ENCODE results near the gene KRTAP12-3. TPM values are rescaled to one million over a fixed set of nuclear protein-coding genes. Genes with fewer than 3 reads are reported as not detected.

The KRTAP12-3 gene
- total and polyA plus RNA-seq, 4 donors = not detected

DNA sequence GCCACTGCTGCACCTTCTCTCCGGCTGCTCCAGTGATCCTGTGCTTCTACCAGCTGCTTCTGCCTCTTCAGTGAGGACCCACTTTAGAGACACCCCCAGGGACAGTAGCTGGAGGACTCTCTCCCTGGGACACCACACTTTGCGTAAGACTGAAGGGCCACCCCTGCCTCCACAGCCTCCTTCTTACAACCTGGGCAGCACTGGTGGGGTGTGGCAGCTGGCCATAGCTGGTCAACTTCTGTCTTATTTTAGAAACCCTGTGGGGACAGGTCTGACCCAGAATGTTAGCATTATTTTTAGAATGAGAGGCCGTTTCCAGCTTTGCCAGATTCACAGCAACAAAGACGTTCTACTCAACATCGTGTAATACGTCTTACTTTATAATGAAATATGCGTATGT lies 32.0 kb upstream of the KRTAP12-3 start:
- Histone ChIP-seq H3K9ac (ENCODE audit: low read depth in 1 of 2, low read length in 2 of 2) (no peak overlapping the region), H3K4me1 (ENCODE audit: control insufficient read depth in 4 of 4, insufficient read depth in 4 of 4, low read length in 3 of 4) (no peaks in the 10 kb centered on the region), H3K27ac (ENCODE audit: low read depth in 1 of 2, low read length in 2 of 2) (no peak overlapping the region), H3K4me3 (ENCODE audit: low read depth in 1 of 3, low read length in 3 of 3) (no peak overlapping the region), H3K9me3 (ENCODE audit: control insufficient read depth in 4 of 4, low read length in 3 of 4) (peaks cover 0 to 9% (median 2%) of the 10 kb centered on the region in 4 donors), H3K36me3 (ENCODE audit: control insufficient read depth in 4 of 4, insufficient read depth in 3 of 4, low read depth in 1 of 4, low read length in 3 of 4) (no peaks in the 10 kb centered on the region), H3K27me3 (ENCODE audit: control insufficient read depth in 4 of 4, insufficient read depth in 4 of 4, low read length in 3 of 4) (no peaks in the 10 kb centered on the region)
- DNase-seq (ENCODE audit: low spot score) = no peak
- TF ChIP-seq, protein P1, sequence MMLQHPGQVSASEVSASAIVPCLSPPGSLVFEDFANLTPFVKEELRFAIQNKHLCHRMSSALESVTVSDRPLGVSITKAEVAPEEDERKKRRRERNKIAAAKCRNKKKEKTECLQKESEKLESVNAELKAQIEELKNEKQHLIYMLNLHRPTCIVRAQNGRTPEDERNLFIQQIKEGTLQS (IDR thresholded peaks at IDR 0.05) = no peak
- TF ChIP-seq RXRA (IDR thresholded peaks at IDR 0.05) (no peak), TAF1 (conservative IDR thresholded peaks at IDR 0.05) (no peak), FOXA2 (IDR thresholded peaks at IDR 0.05) (no peak), SP1 (IDR thresholded peaks at IDR 0.05) (no peak), NR2F2 (IDR thresholded peaks at IDR 0.05) (no peak), GABPA (IDR thresholded peaks at IDR 0.05 in 1 of 2, conservative IDR thresholded peaks at IDR 0.05 in 1 of 2) (no peak), HNF4G (IDR thresholded peaks at IDR 0.05) (no peak), EGR1 (IDR thresholded peaks at IDR 0.05; ENCODE audit: low read depth in 2 of 2) (no peak), JUND (IDR thresholded peaks at IDR 0.05) (no peak), HNF4A (conservative IDR thresholded peaks at IDR 0.05) (no peak)
- TF ChIP-seq, protein P2, sequence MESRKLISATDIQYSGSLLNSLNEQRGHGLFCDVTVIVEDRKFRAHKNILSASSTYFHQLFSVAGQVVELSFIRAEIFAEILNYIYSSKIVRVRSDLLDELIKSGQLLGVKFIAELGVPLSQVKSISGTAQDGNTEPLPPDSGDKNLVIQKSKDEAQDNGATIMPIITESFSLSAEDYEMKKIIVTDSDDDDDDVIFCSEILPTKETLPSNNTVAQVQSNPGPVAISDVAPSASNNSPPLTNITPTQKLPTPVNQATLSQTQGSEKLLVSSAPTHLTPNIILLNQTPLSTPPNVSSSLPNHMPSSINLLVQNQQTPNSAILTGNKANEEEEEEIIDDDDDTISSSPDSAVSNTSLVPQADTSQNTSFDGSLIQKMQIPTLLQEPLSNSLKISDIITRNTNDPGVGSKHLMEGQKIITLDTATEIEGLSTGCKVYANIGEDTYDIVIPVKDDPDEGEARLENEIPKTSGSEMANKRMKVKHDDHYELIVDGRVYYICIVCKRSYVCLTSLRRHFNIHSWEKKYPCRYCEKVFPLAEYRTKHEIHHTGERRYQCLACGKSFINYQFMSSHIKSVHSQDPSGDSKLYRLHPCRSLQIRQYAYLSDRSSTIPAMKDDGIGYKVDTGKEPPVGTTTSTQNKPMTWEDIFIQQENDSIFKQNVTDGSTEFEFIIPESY (IDR thresholded peaks at IDR 0.05) = no peak
- TF ChIP-seq, protein P3, sequence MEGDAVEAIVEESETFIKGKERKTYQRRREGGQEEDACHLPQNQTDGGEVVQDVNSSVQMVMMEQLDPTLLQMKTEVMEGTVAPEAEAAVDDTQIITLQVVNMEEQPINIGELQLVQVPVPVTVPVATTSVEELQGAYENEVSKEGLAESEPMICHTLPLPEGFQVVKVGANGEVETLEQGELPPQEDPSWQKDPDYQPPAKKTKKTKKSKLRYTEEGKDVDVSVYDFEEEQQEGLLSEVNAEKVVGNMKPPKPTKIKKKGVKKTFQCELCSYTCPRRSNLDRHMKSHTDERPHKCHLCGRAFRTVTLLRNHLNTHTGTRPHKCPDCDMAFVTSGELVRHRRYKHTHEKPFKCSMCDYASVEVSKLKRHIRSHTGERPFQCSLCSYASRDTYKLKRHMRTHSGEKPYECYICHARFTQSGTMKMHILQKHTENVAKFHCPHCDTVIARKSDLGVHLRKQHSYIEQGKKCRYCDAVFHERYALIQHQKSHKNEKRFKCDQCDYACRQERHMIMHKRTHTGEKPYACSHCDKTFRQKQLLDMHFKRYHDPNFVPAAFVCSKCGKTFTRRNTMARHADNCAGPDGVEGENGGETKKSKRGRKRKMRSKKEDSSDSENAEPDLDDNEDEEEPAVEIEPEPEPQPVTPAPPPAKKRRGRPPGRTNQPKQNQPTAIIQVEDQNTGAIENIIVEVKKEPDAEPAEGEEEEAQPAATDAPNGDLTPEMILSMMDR (IDR thresholded peaks at IDR 0.05; ENCODE audit: low read depth, low read length, missing input control) = no peak
- WGBS = 89% methylated on average over 7 of the region's 7 CpGs

DNA sequence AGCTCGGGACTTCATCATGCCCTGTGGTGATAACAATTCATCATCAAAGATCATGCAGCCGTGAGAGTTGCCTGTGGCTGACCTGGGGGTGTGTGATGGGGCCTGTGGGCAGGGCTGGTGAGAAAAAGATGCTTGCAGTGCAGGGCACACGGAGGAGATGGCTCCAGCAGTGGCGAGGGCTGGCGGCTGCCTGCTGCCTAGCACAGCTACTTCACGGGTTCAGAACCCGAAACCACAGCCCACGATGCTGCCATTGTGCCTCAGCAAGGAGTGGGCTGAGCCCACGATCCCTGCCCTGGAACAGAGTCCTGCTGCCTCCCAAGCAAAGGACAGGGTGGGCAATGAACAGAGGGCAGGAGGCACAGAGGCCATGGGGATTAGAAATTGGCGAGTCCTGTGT lies 31.5 kb upstream of the KRTAP12-3 start:
- Histone ChIP-seq H3K9me3 (ENCODE audit: control insufficient read depth in 4 of 4, low read length in 3 of 4) (peaks cover 1 to 12% (median 3%) of the 10 kb centered on the region in 4 donors), H3K36me3 (ENCODE audit: control insufficient read depth in 4 of 4, insufficient read depth in 3 of 4, low read depth in 1 of 4, low read length in 3 of 4) (no peaks in the 10 kb centered on the region), H3K27me3 (ENCODE audit: control insufficient read depth in 4 of 4, insufficient read depth in 4 of 4, low read length in 3 of 4) (no peaks in the 10 kb centered on the region), H3K4me1 (ENCODE audit: control insufficient read depth in 4 of 4, insufficient read depth in 4 of 4, low read length in 3 of 4) (no peaks in the 10 kb centered on the region), H3K27ac (ENCODE audit: low read depth in 1 of 2, low read length in 2 of 2) (no peak overlapping the region), H3K9ac (ENCODE audit: low read depth in 1 of 2, low read length in 2 of 2) (no peak overlapping the region), H3K4me3 (ENCODE audit: low read depth in 1 of 3, low read length in 3 of 3) (no peak overlapping the region)
- DNase-seq (ENCODE audit: low spot score) = no peak
- TF ChIP-seq, protein P4, sequence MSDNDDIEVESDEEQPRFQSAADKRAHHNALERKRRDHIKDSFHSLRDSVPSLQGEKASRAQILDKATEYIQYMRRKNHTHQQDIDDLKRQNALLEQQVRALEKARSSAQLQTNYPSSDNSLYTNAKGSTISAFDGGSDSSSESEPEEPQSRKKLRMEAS (IDR thresholded peaks at IDR 0.05) = no peak
- TF ChIP-seq, protein P1 (IDR thresholded peaks at IDR 0.05) = no peak
- TF ChIP-seq, protein P5, sequence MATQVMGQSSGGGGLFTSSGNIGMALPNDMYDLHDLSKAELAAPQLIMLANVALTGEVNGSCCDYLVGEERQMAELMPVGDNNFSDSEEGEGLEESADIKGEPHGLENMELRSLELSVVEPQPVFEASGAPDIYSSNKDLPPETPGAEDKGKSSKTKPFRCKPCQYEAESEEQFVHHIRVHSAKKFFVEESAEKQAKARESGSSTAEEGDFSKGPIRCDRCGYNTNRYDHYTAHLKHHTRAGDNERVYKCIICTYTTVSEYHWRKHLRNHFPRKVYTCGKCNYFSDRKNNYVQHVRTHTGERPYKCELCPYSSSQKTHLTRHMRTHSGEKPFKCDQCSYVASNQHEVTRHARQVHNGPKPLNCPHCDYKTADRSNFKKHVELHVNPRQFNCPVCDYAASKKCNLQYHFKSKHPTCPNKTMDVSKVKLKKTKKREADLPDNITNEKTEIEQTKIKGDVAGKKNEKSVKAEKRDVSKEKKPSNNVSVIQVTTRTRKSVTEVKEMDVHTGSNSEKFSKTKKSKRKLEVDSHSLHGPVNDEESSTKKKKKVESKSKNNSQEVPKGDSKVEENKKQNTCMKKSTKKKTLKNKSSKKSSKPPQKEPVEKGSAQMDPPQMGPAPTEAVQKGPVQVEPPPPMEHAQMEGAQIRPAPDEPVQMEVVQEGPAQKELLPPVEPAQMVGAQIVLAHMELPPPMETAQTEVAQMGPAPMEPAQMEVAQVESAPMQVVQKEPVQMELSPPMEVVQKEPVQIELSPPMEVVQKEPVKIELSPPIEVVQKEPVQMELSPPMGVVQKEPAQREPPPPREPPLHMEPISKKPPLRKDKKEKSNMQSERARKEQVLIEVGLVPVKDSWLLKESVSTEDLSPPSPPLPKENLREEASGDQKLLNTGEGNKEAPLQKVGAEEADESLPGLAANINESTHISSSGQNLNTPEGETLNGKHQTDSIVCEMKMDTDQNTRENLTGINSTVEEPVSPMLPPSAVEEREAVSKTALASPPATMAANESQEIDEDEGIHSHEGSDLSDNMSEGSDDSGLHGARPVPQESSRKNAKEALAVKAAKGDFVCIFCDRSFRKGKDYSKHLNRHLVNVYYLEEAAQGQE (IDR thresholded peaks at IDR 0.05) = no peak
- no peak for TF ChIP-seq SP1 (IDR thresholded peaks at IDR 0.05)
- TF ChIP-seq, protein P3 (IDR thresholded peaks at IDR 0.05; ENCODE audit: low read depth, low read length, missing input control) = no peak
- 75% methylated on average over 10 of the region's 10 CpGs for WGBS

All from liver (tissue), 9 donors.